Femur (tissue), 1 donor: Measurements from ENCODE around the gene OR6S1.
"Not testable (repeated sequence)": the region's sequence is repeated elsewhere in the genome, so short reads cannot be mapped to it uniquely, and the experiment has no call there.

Experiments used
- DNase-seq: peaks from one replicate; pipeline ENCODE4 v3.0.0-alpha.2; 2017

OR6S1 gene

GRCh38 chr14:20630340-20631022 lies 11.0 kb downstream of the OR6S1 start:
- DNase-seq, result no peak

GRCh38 chr14:20628063-20628854 lies 13.2 kb downstream of the OR6S1 start:
- DNase-seq, result no peak

GRCh38 chr14:20627346-20628027 lies 14.0 kb downstream of the OR6S1 start:
- no peak for DNase-seq

GRCh38 chr14:20626274-20626673 lies 15.2 kb downstream of the OR6S1 start:
- DNase-seq, result no peak

GRCh38 chr14:20624495-20625070 lies 16.9 kb downstream of the OR6S1 start:
- peak; percentile 58 for DNase-seq

- DNase-seq, result no peak
These were observed 17.7 kb downstream of the OR6S1 start for GRCh38 chr14:20623798-20624197.

- DNase-seq, result no peak
These were observed 18.6 kb downstream of the OR6S1 start for GRCh38 chr14:20622816-20623291.

- no peak for DNase-seq
These were observed 20.6 kb downstream of the OR6S1 start for GRCh38 chr14:20620798-20621478.

GRCh38 chr14:20619688-20620087 lies 21.8 kb downstream of the OR6S1 start:
- DNase-seq, result not testable (repeated sequence)

GRCh38 chr14:20618271-20618749 lies 23.2 kb downstream of the OR6S1 start:
- no peak for DNase-seq

- DNase-seq, result no peak
These were observed 24.1 kb downstream of the OR6S1 start for GRCh38 chr14:20617138-20618003.

- no peak for DNase-seq
These were observed 25.5 kb downstream of the OR6S1 start for GRCh38 chr14:20615996-20616395.

GRCh38 chr14:20614038-20614840 lies 27.3 kb downstream of the OR6S1 start:
- peak; percentile 55 for DNase-seq

GRCh38 chr14:20613094-20614037 lies 28.1 kb downstream of the OR6S1 start:
- peak; percentile 92 for DNase-seq

- DNase-seq, result no peak
These were observed 29.1 kb downstream of the OR6S1 start for GRCh38 chr14:20612403-20612802.

GRCh38 chr14:20611277-20611676 lies 30.2 kb downstream of the OR6S1 start:
- no peak for DNase-seq

GRCh38 chr14:20610002-20610765 lies 31.3 kb downstream of the OR6S1 start:
- DNase-seq, result peak; percentile 87

GRCh38 chr14:20609215-20610001 lies 32.1 kb downstream of the OR6S1 start:
- DNase-seq, result peak; percentile 88
